Measurements from ENCODE around the gene XCL1.

XCL1 gene

GRCh38 chr1:168605443-168605842 is 29.0 kb downstream of the XCL1 start:
- DNase-seq (ENCODE audit: low spot score) = no peak

GRCh38 chr1:168606096-168606495 is 29.7 kb downstream of the XCL1 start:
- DNase-seq (ENCODE audit: low spot score) = no peak

GRCh38 chr1:168607872-168608428 is 31.5 kb downstream of the XCL1 start:
- no peak for DNase-seq (ENCODE audit: low spot score)

GRCh38 chr1:168608796-168609715 is 32.7 kb downstream of the XCL1 start:
- no peak for DNase-seq (ENCODE audit: low spot score)

GRCh38 chr1:168609741-168610510 is 33.5 kb downstream of the XCL1 start:
- no peak for DNase-seq (ENCODE audit: low spot score)

- DNase-seq (ENCODE audit: low spot score) = no peak
These were observed 36.6 kb downstream of the XCL1 start for GRCh38 chr1:168613038-168613451.

GRCh38 chr1:168613691-168614231 is 37.4 kb downstream of the XCL1 start:
- no peak for DNase-seq (ENCODE audit: low spot score)

GRCh38 chr1:168614235-168614634 is 37.8 kb downstream of the XCL1 start:
- no peak for DNase-seq (ENCODE audit: low spot score)

- DNase-seq (ENCODE audit: low spot score) = no peak
These were observed 39.6 kb downstream of the XCL1 start for GRCh38 chr1:168615965-168616364.

- DNase-seq (ENCODE audit: low spot score) = no peak
These were observed 41.8 kb downstream of the XCL1 start for GRCh38 chr1:168617974-168618750.

- DNase-seq (ENCODE audit: low spot score) = no peak
These were observed 42.5 kb downstream of the XCL1 start for GRCh38 chr1:168618886-168619285.

- DNase-seq (ENCODE audit: low spot score) = no peak
These were observed 45.0 kb downstream of the XCL1 start for GRCh38 chr1:168621356-168621755.

GRCh38 chr1:168623003-168623828 is 46.8 kb downstream of the XCL1 start:
- DNase-seq (ENCODE audit: low spot score) = no peak

GRCh38 chr1:168623831-168624230 is 47.4 kb downstream of the XCL1 start:
- no peak for DNase-seq (ENCODE audit: low spot score)

GRCh38 chr1:168626326-168626725 is 49.9 kb downstream of the XCL1 start:
- no peak for DNase-seq (ENCODE audit: low spot score)

- DNase-seq (ENCODE audit: low spot score) = no peak
These were observed 51.0 kb downstream of the XCL1 start for GRCh38 chr1:168627370-168627769.

- DNase-seq (ENCODE audit: low spot score) = no peak
These were observed 52.4 kb downstream of the XCL1 start for GRCh38 chr1:168628807-168629206.

GRCh38 chr1:168629466-168629865 is 53.1 kb downstream of the XCL1 start:
- DNase-seq (ENCODE audit: low spot score) = no peak

Data from left forelimb (tissue), 1 donor.